ENCODE results near the gene TMEM151A.

Gene TMEM151A

GRCh38 chr11:66337103-66337899, 45.6 kb downstream of the TMEM151A start:
- no peak for DNase-seq (ENCODE audit: low read depth)

GRCh38 chr11:66338276-66339161, 46.8 kb downstream of the TMEM151A start:
- DNase-seq (ENCODE audit: low read depth) = no peak

GRCh38 chr11:66339162-66339675, 47.5 kb downstream of the TMEM151A start:
- no peak for DNase-seq (ENCODE audit: low read depth)

- no peak for DNase-seq (ENCODE audit: low read depth)
Measured at GRCh38 chr11:66339686-66340483, 48.2 kb downstream of the TMEM151A start.

GRCh38 chr11:66340596-66341501, 49.2 kb downstream of the TMEM151A start:
- DNase-seq (ENCODE audit: low read depth) = no peak

- DNase-seq (ENCODE audit: low read depth) = no peak
Measured at GRCh38 chr11:66341502-66342126, 49.9 kb downstream of the TMEM151A start.

GRCh38 chr11:66343176-66343575, 51.5 kb downstream of the TMEM151A start:
- no peak for DNase-seq (ENCODE audit: low read depth)

- DNase-seq (ENCODE audit: low read depth) = peak; percentile 91
Measured at GRCh38 chr11:66344550-66345315, 53.0 kb downstream of the TMEM151A start, which contains the start of gene BRMS1. TSS of gene BRMS1 (minus strand) at chr11:66345104. CDS start at chr11:66342234, 2,870 bp downstream.

GRCh38 chr11:66345316-66345649, 53.6 kb downstream of the TMEM151A start:
- DNase-seq (ENCODE audit: low read depth) = no peak

Data from fibroblast of the conjunctiva (primary cell).